Measurements from ENCODE around the gene TEX26. TPM values are rescaled to one million over a fixed set of nuclear protein-coding genes. Genes with fewer than 3 reads are reported as not detected.

TEX26 gene
- total and polyA plus RNA-seq, 4 donors, result 0.08 to 0.31 TPM; not detected in 2

DNA sequence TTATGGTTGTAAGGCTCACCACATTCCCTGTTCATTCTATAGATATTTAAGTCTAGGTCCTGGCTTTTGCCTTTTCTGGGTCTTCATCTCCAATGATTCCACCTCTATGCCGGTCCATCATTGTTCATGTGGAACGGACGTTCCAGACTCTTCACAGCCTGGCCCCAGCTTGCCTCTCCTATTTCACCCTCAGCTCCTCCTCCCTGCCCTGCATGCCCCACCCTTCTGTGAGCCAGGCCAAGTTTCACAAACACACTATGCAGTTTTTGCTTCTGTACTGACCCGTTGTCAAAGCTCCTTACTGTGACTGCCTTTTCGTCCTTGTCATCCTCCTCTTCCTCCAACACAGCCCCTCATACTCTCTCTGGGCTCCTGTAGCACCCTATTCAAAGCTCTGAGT lies 31.3 kb downstream of the TEX26 start:
- TF ChIP-seq YY1 (IDR thresholded peaks at IDR 0.05), result no peak
- no peak for TF ChIP-seq HNF4A (conservative IDR thresholded peaks at IDR 0.05)
- TF ChIP-seq NR2F2 (IDR thresholded peaks at IDR 0.05), result no peak
- TF ChIP-seq ATF3 (IDR thresholded peaks at IDR 0.05), result no peak
- no peak for TF ChIP-seq RAD21 (IDR thresholded peaks at IDR 0.05)
- no peak for TF ChIP-seq FOXA2 (IDR thresholded peaks at IDR 0.05)
- TF ChIP-seq MAX (IDR thresholded peaks at IDR 0.05), result no peak
- no peak for TF ChIP-seq HNF4G (IDR thresholded peaks at IDR 0.05)
- Histone ChIP-seq H3K4me1 (ENCODE audit: control insufficient read depth in 4 of 4, insufficient read depth in 4 of 4, low read length in 3 of 4) (no peaks in the 10 kb centered on the region), H3K36me3 (ENCODE audit: control insufficient read depth in 4 of 4, insufficient read depth in 3 of 4, low read depth in 1 of 4, low read length in 3 of 4) (no peaks in the 10 kb centered on the region), H3K9me3 (ENCODE audit: control insufficient read depth in 4 of 4, low read length in 3 of 4) (peaks cover 0 to 4% (median 1%) of the 10 kb centered on the region in 4 donors), H3K9ac (ENCODE audit: low read depth in 1 of 2, low read length in 2 of 2) (no peak overlapping the region), H3K27ac (ENCODE audit: low read depth in 1 of 2, low read length in 2 of 2) (no peak overlapping the region), H3K27me3 (ENCODE audit: control insufficient read depth in 4 of 4, insufficient read depth in 4 of 4, low read length in 3 of 4) (peaks cover 0 to 3% (median 0%) of the 10 kb centered on the region in 4 donors), H3K4me3 (ENCODE audit: low read depth in 1 of 3, low read length in 3 of 3) (no peak overlapping the region)
- DNase-seq (ENCODE audit: low spot score), result no peak
- 32% methylated on average over 5 of the region's 5 CpGs for WGBS

- Histone ChIP-seq H3K9me3 (ENCODE audit: control insufficient read depth in 4 of 4, low read length in 3 of 4) (no peaks in the 10 kb centered on the region), H3K27ac (ENCODE audit: low read depth in 1 of 2, low read length in 2 of 2) (no peak overlapping the region), H3K4me3 (ENCODE audit: low read depth in 1 of 3, low read length in 3 of 3) (no peak overlapping the region), H3K27me3 (ENCODE audit: control insufficient read depth in 4 of 4, insufficient read depth in 4 of 4, low read length in 3 of 4) (peaks cover 0 to 3% (median 0%) of the 10 kb centered on the region in 4 donors), H3K4me1 (ENCODE audit: control insufficient read depth in 4 of 4, insufficient read depth in 4 of 4, low read length in 3 of 4) (no peaks in the 10 kb centered on the region), H3K36me3 (ENCODE audit: control insufficient read depth in 4 of 4, insufficient read depth in 3 of 4, low read depth in 1 of 4, low read length in 3 of 4) (no peaks in the 10 kb centered on the region), H3K9ac (ENCODE audit: low read depth in 1 of 2, low read length in 2 of 2) (no peak overlapping the region)
- 87% methylated on average over 1 of the region's 1 CpG for WGBS
- no peak for DNase-seq (ENCODE audit: low spot score)
- no peak for TF ChIP-seq YY1 (IDR thresholded peaks at IDR 0.05)
- no peak for TF ChIP-seq RAD21 (IDR thresholded peaks at IDR 0.05)
- no peak for TF ChIP-seq HNF4A (conservative IDR thresholded peaks at IDR 0.05)
- TF ChIP-seq CTCF (IDR thresholded peaks at IDR 0.05; ENCODE audit: low read depth, low read length, missing input control), result no peak
- TF ChIP-seq RXRA (IDR thresholded peaks at IDR 0.05), result no peak
- TF ChIP-seq JUND (IDR thresholded peaks at IDR 0.05), result no peak
- TF ChIP-seq, protein P1, sequence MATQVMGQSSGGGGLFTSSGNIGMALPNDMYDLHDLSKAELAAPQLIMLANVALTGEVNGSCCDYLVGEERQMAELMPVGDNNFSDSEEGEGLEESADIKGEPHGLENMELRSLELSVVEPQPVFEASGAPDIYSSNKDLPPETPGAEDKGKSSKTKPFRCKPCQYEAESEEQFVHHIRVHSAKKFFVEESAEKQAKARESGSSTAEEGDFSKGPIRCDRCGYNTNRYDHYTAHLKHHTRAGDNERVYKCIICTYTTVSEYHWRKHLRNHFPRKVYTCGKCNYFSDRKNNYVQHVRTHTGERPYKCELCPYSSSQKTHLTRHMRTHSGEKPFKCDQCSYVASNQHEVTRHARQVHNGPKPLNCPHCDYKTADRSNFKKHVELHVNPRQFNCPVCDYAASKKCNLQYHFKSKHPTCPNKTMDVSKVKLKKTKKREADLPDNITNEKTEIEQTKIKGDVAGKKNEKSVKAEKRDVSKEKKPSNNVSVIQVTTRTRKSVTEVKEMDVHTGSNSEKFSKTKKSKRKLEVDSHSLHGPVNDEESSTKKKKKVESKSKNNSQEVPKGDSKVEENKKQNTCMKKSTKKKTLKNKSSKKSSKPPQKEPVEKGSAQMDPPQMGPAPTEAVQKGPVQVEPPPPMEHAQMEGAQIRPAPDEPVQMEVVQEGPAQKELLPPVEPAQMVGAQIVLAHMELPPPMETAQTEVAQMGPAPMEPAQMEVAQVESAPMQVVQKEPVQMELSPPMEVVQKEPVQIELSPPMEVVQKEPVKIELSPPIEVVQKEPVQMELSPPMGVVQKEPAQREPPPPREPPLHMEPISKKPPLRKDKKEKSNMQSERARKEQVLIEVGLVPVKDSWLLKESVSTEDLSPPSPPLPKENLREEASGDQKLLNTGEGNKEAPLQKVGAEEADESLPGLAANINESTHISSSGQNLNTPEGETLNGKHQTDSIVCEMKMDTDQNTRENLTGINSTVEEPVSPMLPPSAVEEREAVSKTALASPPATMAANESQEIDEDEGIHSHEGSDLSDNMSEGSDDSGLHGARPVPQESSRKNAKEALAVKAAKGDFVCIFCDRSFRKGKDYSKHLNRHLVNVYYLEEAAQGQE (IDR thresholded peaks at IDR 0.05), result no peak
- TF ChIP-seq, protein P2, sequence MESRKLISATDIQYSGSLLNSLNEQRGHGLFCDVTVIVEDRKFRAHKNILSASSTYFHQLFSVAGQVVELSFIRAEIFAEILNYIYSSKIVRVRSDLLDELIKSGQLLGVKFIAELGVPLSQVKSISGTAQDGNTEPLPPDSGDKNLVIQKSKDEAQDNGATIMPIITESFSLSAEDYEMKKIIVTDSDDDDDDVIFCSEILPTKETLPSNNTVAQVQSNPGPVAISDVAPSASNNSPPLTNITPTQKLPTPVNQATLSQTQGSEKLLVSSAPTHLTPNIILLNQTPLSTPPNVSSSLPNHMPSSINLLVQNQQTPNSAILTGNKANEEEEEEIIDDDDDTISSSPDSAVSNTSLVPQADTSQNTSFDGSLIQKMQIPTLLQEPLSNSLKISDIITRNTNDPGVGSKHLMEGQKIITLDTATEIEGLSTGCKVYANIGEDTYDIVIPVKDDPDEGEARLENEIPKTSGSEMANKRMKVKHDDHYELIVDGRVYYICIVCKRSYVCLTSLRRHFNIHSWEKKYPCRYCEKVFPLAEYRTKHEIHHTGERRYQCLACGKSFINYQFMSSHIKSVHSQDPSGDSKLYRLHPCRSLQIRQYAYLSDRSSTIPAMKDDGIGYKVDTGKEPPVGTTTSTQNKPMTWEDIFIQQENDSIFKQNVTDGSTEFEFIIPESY (IDR thresholded peaks at IDR 0.05), result no peak
- no peak for TF ChIP-seq EGR1 (IDR thresholded peaks at IDR 0.05; ENCODE audit: low read depth in 2 of 2)
- TF ChIP-seq NR2F2 (IDR thresholded peaks at IDR 0.05), result no peak
Measured at GRCh38 chr13:30965380-30965779, 32.9 kb downstream of the TEX26 start.

All from liver (tissue), 9 donors.